H9 (cell line): ENCODE measurements around the gene VAV2. TPM values are rescaled to one million over a fixed set of nuclear protein-coding genes. Genes with fewer than 3 reads are reported as not detected.

ENCODE experiments used
- DNase-seq: peaks from one replicate; pipeline ENCODE4 v3.0.0-alpha.2; 2017
- H2AFZ ChIP-seq: one replicate; pipeline ENCODE4 v1.6.1; 2013; ENCODE audit warnings: mild to moderate bottlenecking, low read length, control low read depth, moderate library complexity
- H2AK5ac ChIP-seq: 2 replicates; pipeline ENCODE4 v1.6.1; 2013; ENCODE audit warnings: low read length, control low read depth, mixed read lengths; ENCODE audit not compliant: insufficient read length
- H2BK120ac ChIP-seq: one replicate; pipeline ENCODE4 v1.6.1; 2013; ENCODE audit warnings: low read depth, mild to moderate bottlenecking, low read length, control low read depth, inconsistent platforms; ENCODE audit not compliant: poor library complexity, severe bottlenecking
- H2BK12ac ChIP-seq: 2 replicates; pipeline ENCODE4 v1.6.1; 2013; ENCODE audit warnings: low read length, control low read depth, mixed read lengths, low read depth; ENCODE audit not compliant: insufficient read length
- H2BK15ac ChIP-seq: 2 replicates; pipeline ENCODE4 v1.6.1; 2013; ENCODE audit warnings: low read depth, low read length, control low read depth
- H2BK20ac ChIP-seq: one replicate; pipeline ENCODE4 v1.6.1; 2013; ENCODE audit warnings: low read depth, mild to moderate bottlenecking, low read length, control low read depth, inconsistent platforms; ENCODE audit not compliant: poor library complexity, severe bottlenecking
- H2BK5ac ChIP-seq: 2 replicates; pipeline ENCODE4 v1.6.1; 2013; ENCODE audit warnings: low read length, control low read depth, mixed read lengths; ENCODE audit not compliant: insufficient read length
- H3K14ac ChIP-seq: 2 replicates; pipeline ENCODE4 v1.6.1; 2013; ENCODE audit warnings: low read length, control low read depth; ENCODE audit not compliant: insufficient read depth
- H3K18ac ChIP-seq: 2 replicates; pipeline ENCODE4 v1.6.1; 2013; ENCODE audit warnings: low read depth, mild to moderate bottlenecking, mixed read lengths, low read length, control low read depth; ENCODE audit not compliant: insufficient read length
- H3K23ac ChIP-seq: 2 replicates; pipeline ENCODE4 v1.6.1; 2013; ENCODE audit warnings: low read length, control low read depth, mixed read lengths, low read depth; ENCODE audit not compliant: insufficient read length
- H3K23me2 ChIP-seq: 2 replicates; pipeline ENCODE4 v1.6.1; 2013; ENCODE audit warnings: low read depth, mild to moderate bottlenecking, mixed read lengths, low read length, control low read depth; ENCODE audit not compliant: insufficient read length, poor library complexity, severe bottlenecking
- H3K27ac ChIP-seq: 2 replicates; pipeline ENCODE4 v1.5.1; 2013; ENCODE audit warnings: low read length, control low read depth, mixed read lengths, low read depth; ENCODE audit not compliant: insufficient read length
- H3K27me3 ChIP-seq: 2 replicates; pipeline ENCODE4 v1.6.1; 2013; ENCODE audit warnings: low read length, control low read depth, inconsistent platforms; ENCODE audit not compliant: insufficient read depth
- H3K4ac ChIP-seq: 2 replicates; pipeline ENCODE4 v1.6.1; 2013; ENCODE audit warnings: low read depth, mild to moderate bottlenecking, control low read depth, inconsistent platforms, low read length, moderate library complexity
- H3K4me1 ChIP-seq: 2 replicates; pipeline ENCODE4 v1.6.1; 2013; ENCODE audit warnings: low read length, control low read depth, inconsistent platforms; ENCODE audit not compliant: insufficient read depth
- H3K4me2 ChIP-seq: 2 replicates; pipeline ENCODE4 v1.6.1; 2013; ENCODE audit warnings: low read length, control low read depth, mixed read lengths; ENCODE audit not compliant: insufficient read length, insufficient read depth
- H3K56ac ChIP-seq: 2 replicates; pipeline ENCODE4 v1.6.1; 2013; ENCODE audit warnings: low read depth, mild to moderate bottlenecking, mixed read lengths, low read length, control low read depth; ENCODE audit not compliant: insufficient read length
- H3K79me1 ChIP-seq: 2 replicates; pipeline ENCODE4 v1.6.1; 2013; ENCODE audit warnings: low read depth, mild to moderate bottlenecking, moderate library complexity, low read length, control low read depth, inconsistent platforms; ENCODE audit not compliant: insufficient read depth, poor library complexity, severe bottlenecking
- H3K79me2 ChIP-seq: 2 replicates; pipeline ENCODE4 v1.6.1; 2013; ENCODE audit warnings: low read length, control low read depth, inconsistent platforms; ENCODE audit not compliant: insufficient read depth
- H3K9ac ChIP-seq: 2 replicates; pipeline ENCODE4 v1.6.1; 2013; ENCODE audit warnings: low read length, control low read depth, mixed read lengths; ENCODE audit not compliant: insufficient read length; ENCODE audit errors: extremely low read depth
- H3K9me3 ChIP-seq: one replicate; pipeline ENCODE4 v1.6.1; 2013; ENCODE audit warnings: low read depth, low read length, inconsistent platforms; ENCODE audit not compliant: control insufficient read depth
- H3T11ph ChIP-seq: one replicate; pipeline ENCODE4 v1.6.1; 2013; ENCODE audit warnings: mild to moderate bottlenecking, low read length, control low read depth, inconsistent platforms
- H4K20me1 ChIP-seq: one replicate; pipeline ENCODE4 v1.6.1; 2013; ENCODE audit not compliant: control insufficient read depth, insufficient read length, insufficient read depth
- H4K5ac ChIP-seq: 2 replicates; pipeline ENCODE4 v1.6.1; 2013; ENCODE audit warnings: low read depth, mild to moderate bottlenecking, mixed read lengths, low read length, control low read depth; ENCODE audit not compliant: insufficient read length
- H4K8ac ChIP-seq: replicated peaks from 2 replicates; pipeline ENCODE4 v1.6.1; 2013; ENCODE audit warnings: low read length, control low read depth, mixed read lengths, low read depth; ENCODE audit not compliant: insufficient read length
- H4K91ac ChIP-seq: 2 replicates; pipeline ENCODE4 v1.6.1; 2013; ENCODE audit warnings: low read depth, mild to moderate bottlenecking, moderate library complexity, mixed read lengths, low read length, control low read depth; ENCODE audit not compliant: insufficient read length
- H3K27ac Mint-ChIP-seq, 3 experiments: 2 replicates in 2 of 3; 3 replicates in 1 of 3; pipeline ENCODE4 v1.8.0; 2020 to 2021; ENCODE audit warnings: mixed read lengths in 3 of 3, mild to moderate bottlenecking in 1 of 3, moderate library complexity in 1 of 3
- H3K27me3 Mint-ChIP-seq: 2 replicates; pipeline ENCODE4 v1.8.0; 2021; ENCODE audit warnings: low read depth, mild to moderate bottlenecking, moderate library complexity, mixed read lengths
- H3K36me3 Mint-ChIP-seq, 3 experiments: 2 replicates in 2 of 3; 3 replicates in 1 of 3; pipeline ENCODE4 v1.8.0; 2020 to 2021; ENCODE audit warnings: low read depth in 3 of 3, mixed read lengths in 3 of 3; ENCODE audit not compliant: insufficient read depth in 1 of 3
- H3K4me1 Mint-ChIP-seq, 2 experiments: 2 replicates each; pipeline ENCODE4 v1.8.0; 2020; ENCODE audit warnings: mixed read lengths in 2 of 2
- H3K4me3 Mint-ChIP-seq, 2 experiments: 2 replicates in 1 of 2; 3 replicates in 1 of 2; pipeline ENCODE4 v1.8.0; 2020 to 2021; ENCODE audit warnings: mild to moderate bottlenecking in 2 of 2, mixed read lengths in 2 of 2, moderate library complexity in 1 of 2
- H3K9me3 Mint-ChIP-seq, 2 experiments: 2 replicates in 1 of 2; 3 replicates in 1 of 2; pipeline ENCODE4 v1.8.0; 2020; ENCODE audit warnings: mild to moderate bottlenecking in 2 of 2, mixed read lengths in 2 of 2, moderate library complexity in 1 of 2
- CTCF ChIP-seq: fragments of 200-600 bp; sonication (generic); conservative IDR thresholded peaks from 3 replicates; pipeline ENCODE4 v1.8.0; 2021; ENCODE audit warnings: antibody characterized with exemption, mild to moderate bottlenecking
- WGBS: extraction: QIAGEN DNeasy Blood & Tissue Kit; methylation state at CpG from one replicate; pipeline ENCODE4 v1.1.7; 2013; ENCODE audit warnings: missing lambda C conversion rate, low lambda C conversion rate, mixed read lengths; ENCODE audit not compliant: insufficient read length; ENCODE audit errors: extremely low coverage; 5-methylcytosine and 5-hydroxymethylcytosine counted together
- total RNA-seq: library from RNA; stranded (reverse); gene quantifications from 2 replicates; pipeline ENCODE4 v1.2.1, GENCODE V29; 2021

VAV2 gene
- total RNA-seq, 1 experiment from 2014 or later, result 58.7 TPM

- Mint-ChIP-seq H3K27me3 (no peaks in the 10 kb centered on the region), H3K36me3 (peaks cover 0 to 13% (median 2%) of the 10 kb centered on the region in 3 experiments; a peak in 2 of 7 replicates), H3K4me1 (peaks cover 21 to 26% of the 10 kb centered on the region in 2 experiments), H3K9me3 (no peaks in the 10 kb centered on the region), H3K4me3 (no peak overlapping the region), H3K27ac (peak overlapping the region; percentile 88 to 95 (median 91))
- no peak overlapping the region for H4K5ac ChIP-seq
- peaks cover 7% of the 10 kb centered on the region for H4K20me1 ChIP-seq
- H2BK20ac ChIP-seq, result no peak overlapping the region
- no peak overlapping the region for H2BK120ac ChIP-seq
- H2BK5ac ChIP-seq, result no peak overlapping the region
- WGBS, result no CpG with 5 or more reads among the region's 31 CpGs
- no peak overlapping the region for H3K23ac ChIP-seq
- no peaks in the 10 kb centered on the region; the same call in 1 of the 2 replicates for H3K4me1 ChIP-seq
- no peak overlapping the region for H2BK12ac ChIP-seq
- H3K4ac ChIP-seq, result no peak overlapping the region
- H3K4me2 ChIP-seq, result no peak overlapping the region
- H2AFZ ChIP-seq, result no peak overlapping the region
- H3K14ac ChIP-seq, result peak overlapping the region; percentile 60; the same call in 1 of the 2 replicates
- no peak for TF ChIP-seq CTCF
- H3K9ac ChIP-seq, result no peak overlapping the region
- H2AK5ac ChIP-seq, result no peak overlapping the region
- H3K18ac ChIP-seq, result no peak overlapping the region
- no peaks in the 10 kb centered on the region for H3K27me3 ChIP-seq
- no peak overlapping the region for H4K91ac ChIP-seq
- H3K23me2 ChIP-seq, result no peaks in the 10 kb centered on the region
- DNase-seq, result no peak
- peaks cover 9% of the 10 kb centered on the region for H3K79me1 ChIP-seq
- H3K9me3 ChIP-seq, result no peaks in the 10 kb centered on the region
- H3K79me2 ChIP-seq, result peaks cover 7% of the 10 kb centered on the region; the same call in 1 of the 2 replicates
- H3K27ac ChIP-seq, result no peak overlapping the region
- no peak overlapping the region; the same call in 1 of the 2 replicates for H2BK15ac ChIP-seq
- no peak overlapping the region for H4K8ac ChIP-seq
- no peak overlapping the region for H3T11ph ChIP-seq
- no peak overlapping the region for H3K56ac ChIP-seq
These were observed 43.3 kb downstream of the VAV2 start for GRCh38 chr9:133948561-133949485.
